ENCODE results near the gene NFYA. TPM values are rescaled to one million over a fixed set of nuclear protein-coding genes. Genes with fewer than 3 reads are reported as not detected.

The NFYA gene
- total and polyA plus RNA-seq, 2 of the 4 experiments (the other 2 are of a cell fraction): 10.9 to 28.5 TPM

DNA sequence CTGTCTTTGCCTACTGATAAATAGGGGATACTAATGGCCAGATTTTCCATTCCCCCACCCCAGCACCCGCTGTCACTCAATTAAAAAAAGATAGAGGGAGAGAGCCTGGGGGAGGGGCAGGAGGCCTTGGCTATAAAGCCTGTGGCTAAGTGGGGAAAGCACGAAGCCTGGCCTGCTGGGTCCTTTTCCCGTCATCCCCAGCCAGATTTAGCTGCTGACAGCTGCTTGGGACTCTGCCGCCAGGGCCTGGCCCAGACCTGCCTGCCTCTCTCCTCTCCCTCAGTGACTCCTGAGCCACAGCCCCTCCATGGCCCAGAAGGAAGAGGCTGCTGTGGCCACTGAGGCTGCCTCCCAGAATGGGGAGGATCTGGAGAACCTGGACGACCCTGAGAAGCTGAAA lies 19.7 kb upstream of the NFYA start, which contains the start of gene APOBEC2:
APOBEC2 (plus strand) TSS at position 162 of the 400 bp plus-strand sequence; CDS start at position 308, 146 bp downstream.
- Histone ChIP-seq H4K8ac (ENCODE audit: low read depth in 2 of 2, low read length in 2 of 2) (no peak within 1 kb of the TSS), H4K91ac (ENCODE audit: insufficient read depth, low read depth, low read length) (no peak within 1 kb of the TSS), H3K14ac (replicated peaks; ENCODE audit: low read depth, low read length) (no peak within 1 kb of the TSS), H3K27me3 (ENCODE audit: control insufficient read depth, insufficient read depth, low read length) (peaks cover 4% of the 10 kb centered on the region; the same call in 1 of the 2 replicates), H2AK5ac (ENCODE audit: low read depth, low read length) (no peak within 1 kb of the TSS), H3K18ac (ENCODE audit: low read depth, low read length) (no peak within 1 kb of the TSS), H3K4me2 (ENCODE audit: low read depth, low read length) (no peak within 1 kb of the TSS), H3K4me1 (ENCODE audit: control insufficient read depth, insufficient read depth, low read length) (peaks cover 5% of the 10 kb centered on the region; the same call in 1 of the 2 replicates), H3K79me1 (ENCODE audit: low read depth in 1 of 2, low read length in 2 of 2) (no peaks in the 10 kb centered on the region), H3K4me3 (ENCODE audit: insufficient read depth, low read depth, low read length) (no peak within 1 kb of the TSS), H2BK15ac (ENCODE audit: low read depth, low read length) (no peak within 1 kb of the TSS), H3K9ac (ENCODE audit: low read depth, low read length) (no peak within 1 kb of the TSS), H3K27ac (ENCODE audit: insufficient read depth, low read length) (no peak within 1 kb of the TSS), H3K9me3 (ENCODE audit: control insufficient read depth, insufficient read depth, low read length) (no peaks in the 10 kb centered on the region), H4K5ac (ENCODE audit: low read depth, low read length) (no peak within 1 kb of the TSS), H2BK120ac (ENCODE audit: low read depth, low read length) (no peak within 1 kb of the TSS), H2BK20ac (ENCODE audit: low read depth, low read length) (no peak within 1 kb of the TSS), H3K56ac (ENCODE audit: extremely low read depth, insufficient read depth, low read length) (no peak within 1 kb of the TSS), H4K20me1 (ENCODE audit: insufficient read depth, low read length) (no peaks in the 10 kb centered on the region), H3K36me3 (ENCODE audit: control insufficient read depth, insufficient read depth, low read length) (no peaks in the 10 kb centered on the region), H2BK5ac (ENCODE audit: low read depth, low read length, poor library complexity, severe bottlenecking) (no peak within 1 kb of the TSS), H2AK9ac (replicated peaks; ENCODE audit: low read depth, low read length, poor library complexity) (no peak within 1 kb of the TSS), H3K9me1 (ENCODE audit: insufficient read depth, low read length) (0 out of 2 replicates have a peak, but pooled peaks cover 4% of the 10 kb centered on the region), H3K4ac (ENCODE audit: low read depth, low read length) (no peak within 1 kb of the TSS), H2AFZ (replicated peaks; ENCODE audit: low read length, poor library complexity) (no peak within 1 kb of the TSS), H3K23ac (ENCODE audit: low read depth, low read length) (no peak within 1 kb of the TSS)
- ATAC-seq (ENCODE audit: low read depth): no peak
- no TSS peak for BruUV-seq (replicated peaks)
- WGBS, 2 experiments (ENCODE audit: extremely low coverage in 2 of 2, insufficient read length in 1 of 2): no CpG with 5 or more reads among the region's 5 CpGs
- dilution Hi-C loops (cut with HindIII; ENCODE audit: low sequenced_read_pairs, unreplicated experiment) (no loop called here), in situ Hi-C loops (cut with MboI; ENCODE audit: low sequenced_read_pairs) (no loop called here), intact Hi-C loops (cut with micrococcal nuclease) (no loop called here)
- ChIA-PET POLR2A (ENCODE audit: unreplicated experiment) (no interaction called here), CTCF (interaction anchor here (0.6 kb wide), 1 partner anchor 32 kb away, joined by 3 read pairs; no protein-coding TSS in a partner anchor)
- no peak for TF ChIP-seq RCOR1 (IDR thresholded peaks at IDR 0.05; ENCODE audit: insufficient replicate concordance, low read length)
- no peak for TF ChIP-seq BHLHE40 (IDR thresholded peaks at IDR 0.05; ENCODE audit: low read depth, low read length)
- no peak for TF ChIP-seq FOS (IDR thresholded peaks at IDR 0.05; ENCODE audit: low read depth, low read length)
- TF ChIP-seq POLR2A (IDR thresholded peaks at IDR 0.05; ENCODE audit: low read depth, low read length): no peak
- TF ChIP-seq MAFK (IDR thresholded peaks at IDR 0.05; ENCODE audit: low read depth, low read length): no peak
- no peak for TF ChIP-seq CHD1 (IDR thresholded peaks at IDR 0.05; ENCODE audit: low read depth, low read length)
- no peak for DNase-seq

All from IMR-90 (cell line).